Astrocyte of the cerebellum (primary cell): ENCODE results near the gene RPGRIP1L.
A peak's percentile ranks its signal among the peaks of the same experiment; 100 is the strongest.

Experiments
- DNase-seq: peaks from one replicate; pipeline ENCODE4 v3.0.0-alpha.2; 2011; ENCODE audit warnings: low read depth
- H3K4me3 ChIP-seq: 2 replicates; pipeline ENCODE4 v1.5.1; 2011; ENCODE audit warnings: mild to moderate bottlenecking, low read depth, low read length, moderate library complexity
- CTCF ChIP-seq: IDR thresholded peaks from 2 replicates; pipeline ENCODE4 v1.5.1; 2012; ENCODE audit warnings: low read length, low read depth, moderate library complexity, mild to moderate bottlenecking; ENCODE audit errors: missing control alignments
- in situ Hi-C: cut with HindIII; loops from 2 replicates; pipeline ENCODE4 v1.10.0; 2017; ENCODE audit warnings: low sequenced_read_pairs

Gene RPGRIP1L

GRCh38 chr16:53563426-53563825 is 140.2 kb downstream of the RPGRIP1L start:
- DNase-seq = no peak
- TF ChIP-seq CTCF = no peak
- in situ Hi-C loops = no loop called here
- H3K4me3 ChIP-seq = no peak overlapping the region

GRCh38 chr16:53561101-53561888 is 142.4 kb downstream of the RPGRIP1L start:
- TF ChIP-seq CTCF = no peak
- H3K4me3 ChIP-seq = no peak overlapping the region
- in situ Hi-C loops = no loop called here
- no peak for DNase-seq

GRCh38 chr16:53559270-53559951 is 144.2 kb downstream of the RPGRIP1L start:
- no peak for DNase-seq
- in situ Hi-C loops = no loop called here
- TF ChIP-seq CTCF = no peak
- no peak overlapping the region for H3K4me3 ChIP-seq

- TF ChIP-seq CTCF = no peak
- no peak overlapping the region for H3K4me3 ChIP-seq
- in situ Hi-C loops = no loop called here
Measured at GRCh38 chr16:53558710-53559109, 144.9 kb downstream of the RPGRIP1L start.

GRCh38 chr16:53556521-53556920 is 147.1 kb downstream of the RPGRIP1L start:
- in situ Hi-C loops = no loop called here
- TF ChIP-seq CTCF = no peak

More at GRCh38 chr16:53558710-53559109, 144.9 kb downstream of the RPGRIP1L start:
- DNase-seq = no peak

GRCh38 chr16:53549970-53550690 is 153.5 kb downstream of the RPGRIP1L start:
- peak; percentile 73 for TF ChIP-seq CTCF
- H3K4me3 ChIP-seq = no peak overlapping the region
- peak; percentile 77 for DNase-seq
- in situ Hi-C loops = loop anchor here (5.0 kb wide), 1 partner anchor 527 kb away; no protein-coding TSS in a partner anchor

More at GRCh38 chr16:53556521-53556920, 147.1 kb downstream of the RPGRIP1L start:
- H3K4me3 ChIP-seq = no peak overlapping the region
- no peak for DNase-seq
